ENCODE data around the gene PSMB8.

The PSMB8 gene

DNA sequence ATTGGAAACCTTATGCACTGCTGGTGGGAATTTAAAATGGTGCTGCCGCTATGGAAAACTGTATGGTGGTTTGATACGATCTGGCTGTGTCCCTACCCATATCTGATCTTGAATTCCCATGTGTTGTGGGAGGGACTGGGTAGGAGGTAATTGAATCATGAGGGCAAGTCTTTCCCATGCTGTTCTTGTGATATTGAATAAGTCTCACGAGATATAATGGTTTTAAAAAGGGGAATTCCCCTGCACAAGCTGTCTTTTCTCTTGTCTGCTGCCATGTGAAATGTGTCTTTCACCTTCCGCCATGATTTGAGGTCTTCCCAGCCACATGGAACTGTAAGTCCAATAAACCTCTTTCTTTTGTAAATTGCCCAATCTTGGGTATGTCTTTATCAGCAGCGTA lies 10.2 kb downstream of the PSMB8 start:
- in situ Hi-C loops (cut with MboI; ENCODE audit: low pct_unique_long_range_greater_than_20kb, low sequenced_read_pairs, unreplicated experiment), result no loop called here
- no peak for DNase-seq (ENCODE audit: low spot score)
- TF ChIP-seq, protein P1, sequence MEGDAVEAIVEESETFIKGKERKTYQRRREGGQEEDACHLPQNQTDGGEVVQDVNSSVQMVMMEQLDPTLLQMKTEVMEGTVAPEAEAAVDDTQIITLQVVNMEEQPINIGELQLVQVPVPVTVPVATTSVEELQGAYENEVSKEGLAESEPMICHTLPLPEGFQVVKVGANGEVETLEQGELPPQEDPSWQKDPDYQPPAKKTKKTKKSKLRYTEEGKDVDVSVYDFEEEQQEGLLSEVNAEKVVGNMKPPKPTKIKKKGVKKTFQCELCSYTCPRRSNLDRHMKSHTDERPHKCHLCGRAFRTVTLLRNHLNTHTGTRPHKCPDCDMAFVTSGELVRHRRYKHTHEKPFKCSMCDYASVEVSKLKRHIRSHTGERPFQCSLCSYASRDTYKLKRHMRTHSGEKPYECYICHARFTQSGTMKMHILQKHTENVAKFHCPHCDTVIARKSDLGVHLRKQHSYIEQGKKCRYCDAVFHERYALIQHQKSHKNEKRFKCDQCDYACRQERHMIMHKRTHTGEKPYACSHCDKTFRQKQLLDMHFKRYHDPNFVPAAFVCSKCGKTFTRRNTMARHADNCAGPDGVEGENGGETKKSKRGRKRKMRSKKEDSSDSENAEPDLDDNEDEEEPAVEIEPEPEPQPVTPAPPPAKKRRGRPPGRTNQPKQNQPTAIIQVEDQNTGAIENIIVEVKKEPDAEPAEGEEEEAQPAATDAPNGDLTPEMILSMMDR (IDR thresholded peaks at IDR 0.05; ENCODE audit: extremely low read depth, insufficient read depth, missing control alignments), result no peak

DNA sequence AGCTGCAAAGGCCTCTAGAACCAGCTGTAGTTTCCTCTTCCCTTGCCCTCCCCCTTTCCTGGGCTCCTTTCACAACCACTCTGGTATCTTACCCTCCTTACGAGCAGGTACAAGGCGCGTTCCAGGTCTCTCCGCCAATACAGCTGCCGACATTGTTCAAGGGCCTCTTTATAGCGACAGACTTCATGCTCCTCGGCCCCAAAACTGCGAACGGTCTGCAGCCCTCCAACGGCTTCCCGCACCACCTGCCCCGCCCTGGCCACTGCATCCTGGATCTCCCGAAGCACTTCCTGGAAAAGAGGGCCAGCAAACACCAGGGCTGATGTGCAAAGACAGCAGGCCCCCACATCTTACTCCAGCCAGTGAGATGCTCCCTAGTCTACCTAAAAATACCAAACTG lies 11.3 kb downstream of the PSMB8 start:
- in situ Hi-C loops (cut with MboI; ENCODE audit: low pct_unique_long_range_greater_than_20kb, low sequenced_read_pairs, unreplicated experiment), result no loop called here

DNA sequence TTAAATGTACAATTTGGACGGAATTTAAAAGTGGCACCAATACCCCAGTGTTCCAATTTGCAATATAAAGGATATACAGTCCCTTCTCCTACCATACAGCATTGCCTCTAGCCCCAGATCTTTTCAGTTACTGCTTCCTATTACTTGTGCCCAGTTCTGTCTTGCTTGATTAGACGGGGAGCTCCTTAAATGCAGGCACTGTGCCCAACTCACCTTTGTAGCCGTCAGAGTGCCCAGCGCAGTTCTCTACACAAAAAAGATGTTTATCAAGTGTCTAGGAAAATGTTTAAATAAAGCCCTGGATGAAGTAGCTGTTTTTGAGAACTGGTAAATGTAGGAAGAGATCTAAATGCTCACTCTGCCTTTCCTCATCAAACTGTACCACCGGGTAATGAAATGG lies 12.9 kb downstream of the PSMB8 start:
- TF ChIP-seq, protein P1 (IDR thresholded peaks at IDR 0.05; ENCODE audit: extremely low read depth, insufficient read depth, missing control alignments), result no peak
- no peak for DNase-seq (ENCODE audit: low spot score)
- in situ Hi-C loops (cut with MboI; ENCODE audit: low pct_unique_long_range_greater_than_20kb, low sequenced_read_pairs, unreplicated experiment), result no loop called here

More for the DNA sequence above, 11.3 kb downstream of the PSMB8 start:
- TF ChIP-seq, protein P1 (IDR thresholded peaks at IDR 0.05; ENCODE audit: extremely low read depth, insufficient read depth, missing control alignments), result no peak
- no peak for DNase-seq (ENCODE audit: low spot score)

DNA sequence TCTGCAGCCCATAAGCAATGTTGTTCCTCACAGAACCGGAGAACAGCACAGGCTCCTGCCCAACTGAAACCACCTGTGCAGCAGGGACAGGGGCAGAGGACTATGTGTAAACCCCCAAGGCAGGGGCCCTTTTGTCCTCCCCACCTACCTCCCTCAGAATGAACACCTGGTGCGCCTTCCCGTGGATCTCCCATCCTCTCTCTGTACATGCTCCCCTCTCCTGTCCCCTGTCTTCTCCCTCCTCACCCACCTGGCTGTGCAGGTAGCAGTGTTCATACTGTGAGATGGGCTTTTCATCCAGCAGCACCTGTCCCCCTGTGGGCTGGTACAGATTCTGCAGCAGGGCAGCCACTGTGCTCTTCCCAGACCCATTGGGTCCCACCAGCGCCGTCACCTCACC lies 13.8 kb downstream of the PSMB8 start:
- no peak for DNase-seq (ENCODE audit: low spot score)
- in situ Hi-C loops (cut with MboI; ENCODE audit: low pct_unique_long_range_greater_than_20kb, low sequenced_read_pairs, unreplicated experiment), result no loop called here
- TF ChIP-seq, protein P1 (IDR thresholded peaks at IDR 0.05; ENCODE audit: extremely low read depth, insufficient read depth, missing control alignments), result no peak

DNA sequence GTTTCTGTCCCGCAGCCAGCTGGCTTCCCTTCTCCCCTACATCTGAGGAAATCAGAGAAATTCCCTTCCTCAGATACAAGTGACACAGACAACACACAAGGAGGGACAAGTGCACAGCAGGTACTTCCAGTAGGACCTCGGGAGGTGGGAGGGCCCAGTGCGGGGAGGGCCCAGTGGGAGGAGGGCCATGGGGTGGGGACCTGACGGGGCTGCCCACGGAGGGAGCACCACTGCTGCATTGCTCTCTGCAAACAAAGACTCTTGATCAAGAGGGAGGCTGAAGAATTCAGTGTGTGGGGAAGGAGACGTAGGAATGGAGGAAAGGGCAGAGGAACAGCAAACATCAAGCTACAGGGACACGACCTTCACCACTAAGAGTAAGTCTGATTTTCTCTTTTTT lies 14.4 kb downstream of the PSMB8 start:
- TF ChIP-seq, protein P1 (IDR thresholded peaks at IDR 0.05; ENCODE audit: extremely low read depth, insufficient read depth, missing control alignments), result no peak
- no peak for DNase-seq (ENCODE audit: low spot score)
- in situ Hi-C loops (cut with MboI; ENCODE audit: low pct_unique_long_range_greater_than_20kb, low sequenced_read_pairs, unreplicated experiment), result no loop called here

DNA sequence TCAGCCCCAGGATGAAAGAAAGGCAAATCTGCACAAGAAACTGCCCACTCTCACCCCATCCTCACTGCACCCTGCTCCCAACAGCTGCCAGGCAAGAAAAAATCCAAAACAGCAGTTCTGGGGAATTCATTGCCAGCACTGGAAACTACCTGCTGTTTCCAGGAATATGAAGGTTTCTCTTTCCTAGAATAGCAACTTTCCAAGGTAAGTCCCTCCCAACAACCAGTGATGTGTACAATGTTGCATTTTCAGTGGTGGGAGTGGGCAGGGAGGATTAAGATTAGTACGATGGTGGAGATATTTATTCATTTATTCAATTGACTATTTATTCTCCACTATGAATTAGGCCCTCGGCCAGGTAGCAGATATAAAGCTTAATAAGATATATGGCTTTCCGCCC lies 16.8 kb downstream of the PSMB8 start:
- in situ Hi-C loops (cut with MboI; ENCODE audit: low pct_unique_long_range_greater_than_20kb, low sequenced_read_pairs, unreplicated experiment), result no loop called here
- TF ChIP-seq, protein P1 (IDR thresholded peaks at IDR 0.05; ENCODE audit: extremely low read depth, insufficient read depth, missing control alignments), result no peak
- DNase-seq (ENCODE audit: low spot score), result no peak

DNA sequence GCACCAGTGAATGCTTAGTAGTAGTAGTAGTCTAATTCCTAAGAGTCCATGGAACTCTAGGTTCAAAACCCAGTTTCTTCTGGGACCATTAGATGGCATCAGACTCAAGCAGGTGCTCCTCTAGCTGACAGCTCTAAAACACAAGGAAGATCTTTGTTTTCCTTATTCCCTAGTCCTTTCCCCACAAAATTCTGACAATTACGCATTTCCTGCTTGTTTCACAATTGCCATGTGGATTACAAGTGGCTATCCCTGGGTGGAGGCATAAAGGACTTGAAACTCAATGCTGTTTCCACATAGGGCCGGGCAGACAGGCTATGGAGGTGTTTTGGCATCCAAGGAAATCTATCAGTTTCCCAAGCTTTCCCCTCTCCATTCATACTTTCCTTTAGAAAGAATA lies 17.9 kb downstream of the PSMB8 start:
- in situ Hi-C loops (cut with MboI; ENCODE audit: low pct_unique_long_range_greater_than_20kb, low sequenced_read_pairs, unreplicated experiment), result no loop called here
- no peak for DNase-seq (ENCODE audit: low spot score)

More for the DNA sequence above, 17.9 kb downstream of the PSMB8 start:
- TF ChIP-seq, protein P1 (IDR thresholded peaks at IDR 0.05; ENCODE audit: extremely low read depth, insufficient read depth, missing control alignments), result peak; percentile 15

Measured in GM13977 (cell line).